ENCODE measurements around the gene NTPCR.

- TF ChIP-seq CTCF (IDR thresholded peaks at IDR 0.05), result no peak
- no peak for TF ChIP-seq POLR2A (IDR thresholded peaks at IDR 0.05)
Measured at GRCh38 chr1:232904566-232904965, 45.8 kb upstream of the NTPCR start.

Data from prostate gland (tissue), 2 donors.